Glomerular visceral epithelial cell (primary cell): ENCODE data around the gene MELK.

Source experiments
- DNase-seq: peaks from one replicate; pipeline ENCODE4 v3.0.0-alpha.2; 2016; ENCODE audit errors: extremely low spot score

MELK gene

DNA sequence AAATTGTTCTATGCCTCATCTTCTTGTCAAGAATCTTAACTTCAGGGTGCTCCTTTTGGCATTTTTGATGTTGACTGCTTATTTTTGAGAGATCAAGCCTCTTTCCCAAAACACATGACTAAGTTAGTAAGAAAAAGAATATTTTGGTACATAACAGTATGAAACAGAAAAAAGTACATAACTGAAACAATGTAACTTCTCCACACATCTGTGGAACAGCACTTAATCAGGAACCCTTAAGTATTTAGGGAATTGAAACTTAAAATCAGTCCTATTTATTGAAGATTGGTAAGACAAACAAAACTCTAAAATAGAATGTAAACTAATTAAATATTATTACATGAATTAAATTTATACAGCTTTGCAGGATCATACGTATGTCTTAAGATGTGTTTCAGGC lies 103.4 kb downstream of the MELK start:
- no peak for DNase-seq

- DNase-seq, result no peak
These were observed 104.2 kb downstream of the MELK start for GRCh38 chr9:36676778-36677485.

- no peak for DNase-seq
These were observed 104.9 kb downstream of the MELK start for GRCh38 chr9:36677611-36678010.

GRCh38 chr9:36679710-36680109 lies 107.0 kb downstream of the MELK start:
- DNase-seq, result no peak

- no peak for DNase-seq
These were observed 113.8 kb downstream of the MELK start for GRCh38 chr9:36686471-36686870.

GRCh38 chr9:36690412-36691168 lies 117.9 kb downstream of the MELK start:
- DNase-seq, result no peak

DNA sequence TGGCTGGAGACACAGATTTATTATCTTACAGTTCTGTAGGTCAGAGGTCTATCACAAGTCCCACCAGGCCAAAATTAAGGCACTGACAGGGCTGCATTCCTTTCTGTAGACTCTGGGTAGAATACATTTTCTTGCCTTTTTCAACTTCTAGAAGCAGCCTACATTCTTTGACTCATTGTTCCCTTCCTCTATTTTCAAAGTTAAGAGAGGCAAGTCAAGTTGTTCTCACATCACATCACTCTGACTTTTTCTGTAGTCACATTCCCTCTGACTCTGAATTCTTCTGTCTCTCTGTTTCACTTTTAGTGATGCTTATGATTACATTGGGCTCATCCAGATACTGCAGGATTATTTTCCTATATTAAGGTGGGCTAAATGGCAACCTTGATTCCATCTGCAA lies 119.0 kb downstream of the MELK start:
- DNase-seq, result no peak

GRCh38 chr9:36698984-36699383 lies 126.3 kb downstream of the MELK start:
- DNase-seq, result no peak

DNA sequence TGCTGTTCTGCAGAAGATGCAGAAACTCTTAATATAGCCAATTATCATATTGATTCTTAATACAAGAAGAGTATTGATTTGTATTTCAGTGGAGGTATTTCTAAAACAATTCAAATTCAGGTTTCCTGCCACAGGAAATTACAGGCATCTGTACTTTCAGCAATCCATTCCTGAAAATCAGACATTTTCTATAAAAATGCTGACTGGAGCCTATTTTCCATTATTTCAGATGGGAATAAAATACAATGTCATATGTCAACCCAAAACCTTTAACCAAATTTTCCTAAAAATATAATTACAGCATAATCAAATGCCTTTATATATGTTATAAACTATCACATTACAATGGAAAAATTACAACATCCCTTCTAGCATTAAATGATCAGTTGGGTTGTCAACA lies 131.5 kb downstream of the MELK start:
- no peak for DNase-seq

GRCh38 chr9:36713515-36714490 lies 141.1 kb downstream of the MELK start:
- DNase-seq, result no peak

DNA sequence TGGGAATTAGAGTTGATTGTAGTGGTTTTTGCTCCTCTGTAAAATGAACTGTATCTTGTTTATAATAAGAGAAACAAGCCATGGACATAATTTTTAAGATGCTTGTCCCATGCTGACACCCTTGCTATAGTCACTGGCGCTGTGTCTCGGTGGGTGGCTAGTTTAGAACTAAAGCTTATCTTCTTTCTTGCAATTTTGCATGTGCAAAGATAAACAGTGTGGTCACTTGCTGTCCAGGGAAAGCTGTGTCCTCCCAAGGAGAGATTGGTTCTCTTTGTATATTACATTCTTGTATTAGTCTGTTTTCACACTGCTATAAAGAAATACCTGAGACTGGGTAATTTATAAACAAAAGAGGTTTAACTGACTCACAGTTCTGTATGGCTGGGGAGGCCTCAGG lies 143.8 kb downstream of the MELK start:
- DNase-seq, result no peak

- no peak for DNase-seq
These were observed 144.6 kb downstream of the MELK start for GRCh38 chr9:36717276-36717675.

DNA sequence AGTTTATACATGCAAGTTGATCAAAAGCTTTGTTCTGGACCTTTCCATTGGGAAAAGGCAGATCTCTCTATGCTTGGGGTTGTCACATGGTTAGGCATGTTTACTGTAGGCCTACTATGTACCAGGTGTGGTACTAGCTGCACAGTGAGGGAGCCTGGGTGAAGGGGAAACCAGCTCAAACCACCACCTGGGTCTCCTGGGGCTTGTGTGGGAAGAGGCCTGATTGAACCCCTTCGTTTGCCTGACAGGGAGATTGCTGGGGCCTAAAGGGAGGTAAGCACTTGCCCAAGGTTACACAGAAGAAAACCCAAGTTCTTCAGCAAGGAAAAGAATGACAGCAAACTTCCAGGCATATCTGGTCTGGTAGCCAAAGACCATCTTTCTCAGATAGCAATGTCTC lies 145.9 kb downstream of the MELK start:
- DNase-seq, result no peak

DNA sequence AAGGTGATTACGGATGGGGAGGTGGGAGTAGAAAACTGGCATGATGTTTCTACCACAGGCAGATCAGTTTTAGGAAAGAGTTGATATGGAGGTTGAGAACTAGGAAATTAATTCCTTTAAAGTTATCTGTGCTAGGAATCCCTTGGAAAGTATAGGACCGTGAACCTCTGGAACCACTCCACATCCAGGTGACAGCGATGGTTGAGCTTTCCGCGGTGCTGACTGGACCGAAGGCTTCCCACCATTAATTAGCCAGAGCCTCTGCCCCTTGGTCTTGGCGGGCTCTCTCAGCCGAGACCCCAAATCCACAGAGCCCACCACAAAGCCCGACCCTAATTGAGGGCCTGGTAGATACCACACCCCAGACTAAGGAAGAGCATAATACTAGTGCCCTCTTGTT lies 147.3 kb downstream of the MELK start:
- no peak for DNase-seq

GRCh38 chr9:36721846-36722588 lies 149.3 kb downstream of the MELK start:
- DNase-seq, result peak; percentile 16

DNA sequence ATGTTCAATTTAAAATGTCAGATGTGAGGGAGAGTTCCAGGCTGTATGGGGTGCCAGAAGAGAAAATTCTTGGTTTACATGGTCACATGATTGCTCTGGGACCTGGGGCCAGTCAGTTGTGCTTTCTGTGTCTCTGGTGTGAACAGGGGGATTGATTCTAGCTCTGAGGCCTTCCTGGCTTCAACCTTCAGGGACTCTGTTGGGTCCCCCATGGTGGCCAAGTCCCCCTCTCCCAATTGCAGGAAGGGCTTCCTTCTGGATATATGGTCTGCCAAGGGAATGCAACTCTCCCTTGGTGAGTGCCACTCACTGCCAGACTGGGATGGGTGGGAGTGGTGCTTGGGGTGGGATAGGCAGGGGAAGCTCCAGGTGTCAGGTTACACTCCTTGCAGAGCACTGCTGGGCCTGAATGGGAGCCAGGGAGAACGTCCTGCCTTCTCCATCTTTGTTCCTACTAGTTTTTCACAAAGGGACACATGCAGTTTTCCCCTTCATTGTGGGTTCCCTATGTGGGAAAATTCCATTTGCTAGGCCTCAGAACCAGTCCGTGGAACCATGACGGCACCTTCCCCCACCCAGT lies 153.2 kb downstream of the MELK start:
- DNase-seq, result peak; percentile 5
